ENCODE results near the gene HDAC4. TPM values are rescaled to one million over a fixed set of nuclear protein-coding genes. Genes with fewer than 3 reads are reported as not detected.

Gene HDAC4
- total and polyA plus RNA-seq, 2 of the 8 experiments (the other 6 are each of a cell fraction or from before 2014, with no cell fraction given) = 15.4 to 31.5 TPM

DNA sequence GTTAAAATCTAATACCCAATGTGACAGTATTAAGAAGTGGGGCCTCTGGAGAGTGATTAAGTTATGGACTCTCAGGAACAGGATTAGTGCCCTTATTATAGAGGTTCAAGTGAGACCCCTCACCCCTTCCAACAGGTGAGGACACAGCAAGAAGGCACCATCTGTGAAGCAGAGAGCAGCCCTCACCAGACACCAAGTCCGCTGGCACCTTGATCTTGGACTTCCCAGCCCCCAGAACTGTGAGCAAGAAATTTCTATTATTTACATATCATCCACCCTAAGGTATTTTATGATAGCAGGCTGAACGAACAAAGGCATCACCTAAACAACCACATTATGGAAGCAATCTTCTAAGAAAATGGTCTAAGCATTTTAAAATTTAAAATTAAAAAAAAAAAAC is 59.0 kb downstream of the HDAC4 start (continued):
- TF ChIP-seq, protein P1, sequence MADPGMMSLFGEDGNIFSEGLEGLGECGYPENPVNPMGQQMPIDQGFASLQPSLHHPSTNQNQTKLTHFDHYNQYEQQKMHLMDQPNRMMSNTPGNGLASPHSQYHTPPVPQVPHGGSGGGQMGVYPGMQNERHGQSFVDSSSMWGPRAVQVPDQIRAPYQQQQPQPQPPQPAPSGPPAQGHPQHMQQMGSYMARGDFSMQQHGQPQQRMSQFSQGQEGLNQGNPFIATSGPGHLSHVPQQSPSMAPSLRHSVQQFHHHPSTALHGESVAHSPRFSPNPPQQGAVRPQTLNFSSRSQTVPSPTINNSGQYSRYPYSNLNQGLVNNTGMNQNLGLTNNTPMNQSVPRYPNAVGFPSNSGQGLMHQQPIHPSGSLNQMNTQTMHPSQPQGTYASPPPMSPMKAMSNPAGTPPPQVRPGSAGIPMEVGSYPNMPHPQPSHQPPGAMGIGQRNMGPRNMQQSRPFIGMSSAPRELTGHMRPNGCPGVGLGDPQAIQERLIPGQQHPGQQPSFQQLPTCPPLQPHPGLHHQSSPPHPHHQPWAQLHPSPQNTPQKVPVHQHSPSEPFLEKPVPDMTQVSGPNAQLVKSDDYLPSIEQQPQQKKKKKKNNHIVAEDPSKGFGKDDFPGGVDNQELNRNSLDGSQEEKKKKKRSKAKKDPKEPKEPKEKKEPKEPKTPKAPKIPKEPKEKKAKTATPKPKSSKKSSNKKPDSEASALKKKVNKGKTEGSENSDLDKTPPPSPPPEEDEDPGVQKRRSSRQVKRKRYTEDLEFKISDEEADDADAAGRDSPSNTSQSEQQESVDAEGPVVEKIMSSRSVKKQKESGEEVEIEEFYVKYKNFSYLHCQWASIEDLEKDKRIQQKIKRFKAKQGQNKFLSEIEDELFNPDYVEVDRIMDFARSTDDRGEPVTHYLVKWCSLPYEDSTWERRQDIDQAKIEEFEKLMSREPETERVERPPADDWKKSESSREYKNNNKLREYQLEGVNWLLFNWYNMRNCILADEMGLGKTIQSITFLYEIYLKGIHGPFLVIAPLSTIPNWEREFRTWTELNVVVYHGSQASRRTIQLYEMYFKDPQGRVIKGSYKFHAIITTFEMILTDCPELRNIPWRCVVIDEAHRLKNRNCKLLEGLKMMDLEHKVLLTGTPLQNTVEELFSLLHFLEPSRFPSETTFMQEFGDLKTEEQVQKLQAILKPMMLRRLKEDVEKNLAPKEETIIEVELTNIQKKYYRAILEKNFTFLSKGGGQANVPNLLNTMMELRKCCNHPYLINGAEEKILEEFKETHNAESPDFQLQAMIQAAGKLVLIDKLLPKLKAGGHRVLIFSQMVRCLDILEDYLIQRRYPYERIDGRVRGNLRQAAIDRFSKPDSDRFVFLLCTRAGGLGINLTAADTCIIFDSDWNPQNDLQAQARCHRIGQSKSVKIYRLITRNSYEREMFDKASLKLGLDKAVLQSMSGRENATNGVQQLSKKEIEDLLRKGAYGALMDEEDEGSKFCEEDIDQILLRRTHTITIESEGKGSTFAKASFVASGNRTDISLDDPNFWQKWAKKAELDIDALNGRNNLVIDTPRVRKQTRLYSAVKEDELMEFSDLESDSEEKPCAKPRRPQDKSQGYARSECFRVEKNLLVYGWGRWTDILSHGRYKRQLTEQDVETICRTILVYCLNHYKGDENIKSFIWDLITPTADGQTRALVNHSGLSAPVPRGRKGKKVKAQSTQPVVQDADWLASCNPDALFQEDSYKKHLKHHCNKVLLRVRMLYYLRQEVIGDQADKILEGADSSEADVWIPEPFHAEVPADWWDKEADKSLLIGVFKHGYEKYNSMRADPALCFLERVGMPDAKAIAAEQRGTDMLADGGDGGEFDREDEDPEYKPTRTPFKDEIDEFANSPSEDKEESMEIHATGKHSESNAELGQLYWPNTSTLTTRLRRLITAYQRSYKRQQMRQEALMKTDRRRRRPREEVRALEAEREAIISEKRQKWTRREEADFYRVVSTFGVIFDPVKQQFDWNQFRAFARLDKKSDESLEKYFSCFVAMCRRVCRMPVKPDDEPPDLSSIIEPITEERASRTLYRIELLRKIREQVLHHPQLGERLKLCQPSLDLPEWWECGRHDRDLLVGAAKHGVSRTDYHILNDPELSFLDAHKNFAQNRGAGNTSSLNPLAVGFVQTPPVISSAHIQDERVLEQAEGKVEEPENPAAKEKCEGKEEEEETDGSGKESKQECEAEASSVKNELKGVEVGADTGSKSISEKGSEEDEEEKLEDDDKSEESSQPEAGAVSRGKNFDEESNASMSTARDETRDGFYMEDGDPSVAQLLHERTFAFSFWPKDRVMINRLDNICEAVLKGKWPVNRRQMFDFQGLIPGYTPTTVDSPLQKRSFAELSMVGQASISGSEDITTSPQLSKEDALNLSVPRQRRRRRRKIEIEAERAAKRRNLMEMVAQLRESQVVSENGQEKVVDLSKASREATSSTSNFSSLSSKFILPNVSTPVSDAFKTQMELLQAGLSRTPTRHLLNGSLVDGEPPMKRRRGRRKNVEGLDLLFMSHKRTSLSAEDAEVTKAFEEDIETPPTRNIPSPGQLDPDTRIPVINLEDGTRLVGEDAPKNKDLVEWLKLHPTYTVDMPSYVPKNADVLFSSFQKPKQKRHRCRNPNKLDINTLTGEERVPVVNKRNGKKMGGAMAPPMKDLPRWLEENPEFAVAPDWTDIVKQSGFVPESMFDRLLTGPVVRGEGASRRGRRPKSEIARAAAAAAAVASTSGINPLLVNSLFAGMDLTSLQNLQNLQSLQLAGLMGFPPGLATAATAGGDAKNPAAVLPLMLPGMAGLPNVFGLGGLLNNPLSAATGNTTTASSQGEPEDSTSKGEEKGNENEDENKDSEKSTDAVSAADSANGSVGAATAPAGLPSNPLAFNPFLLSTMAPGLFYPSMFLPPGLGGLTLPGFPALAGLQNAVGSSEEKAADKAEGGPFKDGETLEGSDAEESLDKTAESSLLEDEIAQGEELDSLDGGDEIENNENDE (IDR thresholded peaks at IDR 0.05; ENCODE audit: insufficient replicate concordance, low read length) = no peak
- no peak for TF ChIP-seq RXRA (IDR thresholded peaks at IDR 0.05; ENCODE audit: insufficient read depth, low read depth, low read length)
- no peak for TF ChIP-seq SUZ12 (IDR thresholded peaks at IDR 0.05; ENCODE audit: low read length)
- no peak for TF ChIP-seq BRCA1 (IDR thresholded peaks at IDR 0.05; ENCODE audit: low read depth, low read length)
- TF ChIP-seq FOSL1 (IDR thresholded peaks at IDR 0.05; ENCODE audit: insufficient read depth, low read depth, low read length) = no peak

All from H1 (cell line).